Memory B cell (primary cell): ENCODE measurements around the gene TRIP11.

Source experiments
- ATAC-seq: fragments of 150-1000 bp; cut with Tn5 transposase; 2 replicates; pipeline ENCODE4 v1.10.0; 2021; ENCODE audit warnings: low read depth, mild to moderate bottlenecking, moderate library complexity
- DNase-seq, 2 donors: peaks; one replicate each; pipeline ENCODE4 v3.0.0; 2022; ENCODE audit warnings: low spot score in 2 of 2
- H3K27ac Mint-ChIP-seq: one replicate; pipeline ENCODE4 v1.8.0; 2022; ENCODE audit warnings: mild to moderate bottlenecking, moderate library complexity, mixed read lengths
- H3K27me3 Mint-ChIP-seq: one replicate; pipeline ENCODE4 v1.8.0; 2022; ENCODE audit warnings: mixed read lengths
- H3K36me3 Mint-ChIP-seq: one replicate; pipeline ENCODE4 v1.8.0; 2022; ENCODE audit warnings: mild to moderate bottlenecking, mixed read lengths
- H3K4me1 Mint-ChIP-seq: one replicate; pipeline ENCODE4 v1.8.0; 2022; ENCODE audit warnings: mixed read lengths
- H3K4me3 Mint-ChIP-seq: one replicate; pipeline ENCODE4 v1.8.0; 2022; ENCODE audit warnings: mild to moderate bottlenecking, moderate library complexity, mixed read lengths
- H3K9me3 Mint-ChIP-seq: one replicate; pipeline ENCODE4 v1.8.0; 2022; ENCODE audit warnings: mixed read lengths

Gene TRIP11

DNA sequence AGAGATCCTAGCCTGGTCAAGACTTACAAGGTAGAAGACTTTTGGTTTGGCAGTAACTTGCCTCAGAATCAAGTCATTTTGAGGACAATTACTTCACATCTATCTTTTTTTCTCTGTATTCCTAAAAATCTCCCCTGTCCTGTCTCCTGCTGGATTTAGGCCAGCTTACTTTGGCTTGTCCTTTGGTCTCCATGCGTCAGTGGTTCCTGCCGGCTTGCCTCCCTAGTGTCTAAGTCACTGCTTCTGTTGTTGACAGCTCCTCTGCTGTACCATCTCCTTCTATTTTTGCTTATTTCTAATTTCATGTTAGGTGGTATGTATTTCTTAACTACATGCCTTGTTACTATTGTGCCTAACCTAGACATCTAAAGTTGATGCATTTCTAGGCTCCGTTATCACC is 52.7 kb downstream of the TRIP11 start:
- DNase-seq (no peak), ATAC-seq (no peak)
- Mint-ChIP-seq H3K9me3 (no peaks in the 10 kb centered on the region), H3K36me3 (peaks cover 42% of the 10 kb centered on the region), H3K4me1 (peaks cover 6% of the 10 kb centered on the region), H3K4me3 (no peak overlapping the region), H3K27me3 (no peaks in the 10 kb centered on the region), H3K27ac (no peak overlapping the region)

DNA sequence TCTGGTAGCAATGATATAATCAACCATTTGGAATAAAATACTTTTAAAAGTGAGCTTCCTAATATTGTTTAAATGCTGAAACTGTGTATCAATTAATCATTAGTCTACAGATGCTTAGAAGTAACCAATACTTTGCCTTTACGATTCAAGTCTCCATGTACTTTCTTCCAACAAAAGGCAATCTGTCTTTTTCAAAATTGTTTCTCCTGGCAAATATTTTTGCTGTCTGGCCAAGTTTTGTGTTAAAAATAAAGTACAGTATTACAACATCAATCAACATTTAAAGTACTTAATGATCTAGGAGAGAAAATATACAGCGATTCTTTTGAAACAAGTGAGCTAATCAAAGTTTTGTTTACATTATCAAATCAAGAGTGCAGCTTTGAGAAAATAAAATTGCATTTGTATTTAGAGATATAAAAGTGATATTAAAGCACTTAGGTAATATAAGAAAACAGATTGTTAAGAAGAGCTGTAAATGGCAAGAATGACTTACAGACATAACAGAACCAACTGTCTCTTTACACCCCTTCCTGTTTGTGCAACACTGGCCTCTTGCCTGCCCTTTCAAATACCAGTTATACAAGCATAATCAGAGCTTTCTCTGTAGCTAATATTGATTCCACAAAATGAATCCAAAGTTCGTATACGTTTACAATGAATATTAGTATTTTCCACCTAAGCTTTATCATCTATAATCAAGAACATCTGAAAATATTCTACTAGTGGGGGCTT is 54.2 kb downstream of the TRIP11 start:
- Mint-ChIP-seq H3K9me3 (no peaks in the 10 kb centered on the region), H3K27ac (no peak overlapping the region), H3K36me3 (peaks cover 38% of the 10 kb centered on the region), H3K4me3 (no peak overlapping the region), H3K27me3 (no peaks in the 10 kb centered on the region), H3K4me1 (peaks cover 6% of the 10 kb centered on the region)
- no peak for ATAC-seq
- DNase-seq, result no peak

DNA sequence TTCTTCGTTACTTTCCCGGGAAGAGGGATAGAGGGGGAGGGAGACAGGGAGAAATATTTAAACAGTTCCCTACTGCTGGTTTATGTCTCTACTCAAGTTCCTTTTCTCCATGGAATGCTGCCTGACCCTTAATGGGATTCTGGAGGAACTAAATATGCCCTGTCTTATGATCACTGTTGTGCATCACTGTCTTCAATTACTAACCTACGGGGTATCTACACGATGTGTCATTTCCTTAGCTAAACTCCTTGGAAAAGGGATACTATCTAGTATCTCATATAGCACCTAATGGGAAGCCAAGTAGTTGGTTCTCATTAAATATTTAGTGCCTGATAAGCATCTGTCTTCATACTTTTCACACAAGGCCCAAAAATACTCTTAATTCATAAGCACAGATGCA is 54.9 kb downstream of the TRIP11 start:
- ATAC-seq (no peak), DNase-seq (no peak)
- H3K4me1 Mint-ChIP-seq, result peaks cover 6% of the 10 kb centered on the region
- H3K27me3 Mint-ChIP-seq, result no peaks in the 10 kb centered on the region
- no peak overlapping the region for H3K4me3 Mint-ChIP-seq
- H3K9me3 Mint-ChIP-seq, result no peaks in the 10 kb centered on the region
- no peak overlapping the region for H3K27ac Mint-ChIP-seq
- H3K36me3 Mint-ChIP-seq, result peaks cover 40% of the 10 kb centered on the region

DNA sequence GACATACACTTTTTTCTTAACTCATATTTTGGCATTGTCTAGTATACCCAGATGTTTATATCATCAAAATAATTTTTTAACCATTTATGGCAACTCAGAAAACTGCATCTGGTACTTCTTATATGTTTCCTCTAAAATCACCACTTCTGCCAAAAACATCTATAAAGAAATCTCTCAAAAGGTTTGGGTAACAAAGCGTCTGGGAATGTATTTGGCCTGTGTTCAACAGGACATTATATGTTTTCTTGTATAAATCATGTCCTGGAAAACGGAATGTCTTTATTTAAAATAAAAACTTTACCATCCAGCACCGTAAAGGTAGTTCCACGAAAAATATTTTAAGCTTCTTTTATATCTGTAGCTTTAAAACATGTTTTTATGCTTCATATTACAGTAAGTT is 56.3 kb downstream of the TRIP11 start:
- Mint-ChIP-seq H3K27ac (no peak overlapping the region), H3K27me3 (no peaks in the 10 kb centered on the region), H3K9me3 (no peaks in the 10 kb centered on the region), H3K36me3 (peaks cover 36% of the 10 kb centered on the region), H3K4me1 (peaks cover under 1% of the 10 kb centered on the region), H3K4me3 (no peak overlapping the region)
- DNase-seq (no peak), ATAC-seq (no peak)

DNA sequence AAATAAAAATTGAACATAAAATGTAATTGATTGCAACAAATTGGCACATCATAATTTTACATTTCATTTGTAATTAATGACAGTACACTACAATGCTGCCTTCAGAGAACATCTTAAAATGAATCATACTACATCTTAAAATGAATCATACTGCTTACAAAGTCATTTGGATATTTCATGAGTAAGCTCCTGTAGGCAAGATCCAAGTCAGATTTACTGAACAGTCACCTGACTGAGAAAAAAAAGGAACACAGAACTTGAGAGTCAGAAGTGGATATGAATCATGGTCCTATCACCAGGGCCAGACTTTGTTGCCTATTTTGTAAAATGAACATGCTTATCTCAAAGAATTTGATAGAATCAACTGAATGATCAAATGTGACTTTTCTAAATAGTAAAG is 59.7 kb downstream of the TRIP11 start:
- ATAC-seq, result no peak
- no peak for DNase-seq

DNA sequence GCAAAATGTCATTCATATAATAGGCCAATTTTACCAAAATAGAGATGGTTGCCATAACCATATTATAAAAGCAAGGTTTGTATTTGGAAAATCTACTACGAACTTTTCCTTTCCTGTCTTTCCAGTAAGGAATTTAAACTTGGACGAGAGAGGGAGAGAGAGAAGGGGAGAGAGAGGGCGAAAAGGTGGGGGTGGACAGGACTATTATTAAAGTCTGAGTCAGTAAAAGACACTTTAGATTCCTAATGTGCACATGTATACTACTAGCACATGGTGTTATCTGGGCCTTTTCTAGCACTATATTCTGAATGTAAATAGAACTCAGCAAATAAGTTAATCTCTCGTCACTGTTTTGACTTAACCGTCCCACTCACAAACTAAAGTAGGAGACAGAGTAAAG is 62.0 kb downstream of the TRIP11 start:
- Mint-ChIP-seq H3K4me3 (no peak overlapping the region), H3K4me1 (no peaks in the 10 kb centered on the region), H3K27ac (no peak overlapping the region), H3K36me3 (peaks cover 30% of the 10 kb centered on the region), H3K27me3 (no peaks in the 10 kb centered on the region), H3K9me3 (no peaks in the 10 kb centered on the region)
- ATAC-seq, result no peak
- DNase-seq, result no peak

More for the DNA sequence above, 59.7 kb downstream of the TRIP11 start:
- Mint-ChIP-seq H3K4me1 (no peaks in the 10 kb centered on the region), H3K4me3 (no peak overlapping the region), H3K36me3 (peaks cover 34% of the 10 kb centered on the region), H3K27ac (peak overlapping the region; percentile 8), H3K9me3 (no peaks in the 10 kb centered on the region), H3K27me3 (no peaks in the 10 kb centered on the region)

DNA sequence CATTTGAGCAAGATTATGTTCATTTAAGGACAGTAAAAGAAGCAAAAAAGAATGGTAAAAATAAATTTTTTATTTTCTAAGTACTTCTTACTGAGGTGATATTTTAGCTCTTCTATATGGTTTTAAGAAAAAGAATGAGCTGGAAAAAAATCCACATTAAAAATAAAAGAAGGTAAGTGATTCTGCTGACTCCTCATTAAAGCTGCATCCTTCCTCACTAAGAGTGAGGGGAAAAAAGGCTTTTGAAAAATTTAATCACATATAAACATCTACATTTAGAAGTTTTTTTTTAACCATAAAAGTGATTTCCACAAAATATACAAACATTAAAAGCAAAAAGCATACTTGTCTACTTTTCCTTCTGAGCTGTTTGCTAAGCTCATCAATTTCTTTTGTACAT is 64.1 kb downstream of the TRIP11 start:
- peaks cover 33% of the 10 kb centered on the region for H3K36me3 Mint-ChIP-seq
- H3K9me3 Mint-ChIP-seq, result no peaks in the 10 kb centered on the region
- no peak overlapping the region for H3K27ac Mint-ChIP-seq
- H3K4me3 Mint-ChIP-seq, result no peak overlapping the region
- no peak for ATAC-seq
- no peaks in the 10 kb centered on the region for H3K27me3 Mint-ChIP-seq
- no peak for DNase-seq
- no peaks in the 10 kb centered on the region for H3K4me1 Mint-ChIP-seq

DNA sequence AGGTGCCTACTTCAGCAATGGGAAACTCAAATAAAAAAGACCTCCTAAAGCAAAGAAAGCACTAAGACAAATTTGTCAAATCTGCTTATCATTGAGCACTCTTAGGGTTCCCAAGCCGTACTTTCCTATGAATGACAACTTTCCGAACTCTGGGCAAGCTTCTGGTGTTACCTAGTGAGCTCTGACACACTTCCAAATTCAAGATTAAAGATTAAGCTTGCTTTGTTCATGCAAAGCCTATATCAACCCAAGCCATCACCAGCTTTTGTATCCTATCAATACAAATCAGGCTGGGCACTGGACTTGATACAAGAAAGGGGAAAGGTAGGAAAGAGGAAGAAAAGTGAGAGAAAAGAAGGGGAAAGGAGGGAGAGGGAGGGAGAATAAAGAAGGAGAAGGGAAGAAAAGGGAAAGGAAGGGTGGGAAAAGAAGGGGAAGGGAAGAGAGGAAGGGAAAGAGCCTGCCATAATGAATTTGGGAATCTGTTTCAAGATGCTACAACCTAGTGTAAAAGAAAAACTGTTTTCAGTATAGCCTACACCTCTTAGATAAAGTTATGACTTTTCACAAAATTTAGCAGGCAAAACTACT is 68.6 kb downstream of the TRIP11 start:
- Mint-ChIP-seq H3K27me3 (no peaks in the 10 kb centered on the region), H3K27ac (no peak overlapping the region)
- no peak for ATAC-seq

DNA sequence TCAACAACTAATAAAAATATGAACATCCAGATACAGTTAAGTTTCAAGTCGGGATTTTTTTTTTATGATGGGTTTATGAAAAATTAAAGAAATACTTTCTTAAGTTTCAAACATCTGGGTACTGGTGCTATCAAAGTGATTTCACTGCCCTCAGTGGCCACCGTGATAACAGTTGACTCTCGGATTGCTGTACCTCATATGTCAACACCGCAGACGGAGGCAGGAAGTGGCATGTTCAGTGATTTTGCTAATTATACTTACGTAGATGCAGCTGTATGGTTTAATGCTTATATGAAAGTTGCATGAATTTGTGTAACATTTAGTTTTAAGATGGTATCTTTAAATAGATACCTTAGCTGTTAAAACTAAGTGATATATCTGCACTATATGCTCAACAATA is 71.6 kb downstream of the TRIP11 start:
- DNase-seq, result no peak
- H3K27ac Mint-ChIP-seq, result peak overlapping the region; percentile 49
- ATAC-seq, result peak; percentile 67

More for the DNA sequence above, 68.6 kb downstream of the TRIP11 start:
- DNase-seq, result no peak
- Mint-ChIP-seq H3K36me3 (peaks cover 30% of the 10 kb centered on the region), H3K4me1 (peaks cover 4% of the 10 kb centered on the region), H3K4me3 (no peak overlapping the region), H3K9me3 (no peaks in the 10 kb centered on the region)

DNA sequence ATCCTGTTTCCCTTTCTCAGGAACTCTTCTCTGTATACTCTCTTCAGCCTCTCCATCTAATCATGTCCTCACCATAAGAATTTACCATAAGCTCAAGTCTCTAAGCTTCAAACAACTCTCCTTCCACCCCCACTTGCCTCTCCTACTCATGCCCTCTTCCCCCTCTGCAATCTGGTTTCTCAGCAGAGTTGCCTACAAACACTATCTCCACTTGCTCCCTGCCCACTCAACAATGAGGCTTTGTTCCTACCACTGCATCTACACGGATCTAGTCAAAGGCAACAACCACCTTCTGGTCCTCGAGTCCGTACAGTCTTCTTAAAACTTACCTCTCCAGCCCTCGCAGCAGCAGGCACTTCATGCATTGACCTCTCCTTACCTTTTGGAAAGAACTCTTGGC is 75.1 kb downstream of the TRIP11 start:
- no peak overlapping the region for H3K4me3 Mint-ChIP-seq
- no peaks in the 10 kb centered on the region for H3K9me3 Mint-ChIP-seq
- peaks cover 4% of the 10 kb centered on the region for H3K4me1 Mint-ChIP-seq
- peaks cover 9% of the 10 kb centered on the region for H3K36me3 Mint-ChIP-seq
- ATAC-seq (no peak), DNase-seq (no peak)
- H3K27me3 Mint-ChIP-seq, result no peaks in the 10 kb centered on the region
- no peak overlapping the region for H3K27ac Mint-ChIP-seq

More for the DNA sequence above, 71.6 kb downstream of the TRIP11 start:
- peaks cover 20% of the 10 kb centered on the region for H3K36me3 Mint-ChIP-seq
- H3K4me3 Mint-ChIP-seq, result no peak overlapping the region
- H3K9me3 Mint-ChIP-seq, result no peaks in the 10 kb centered on the region
- H3K4me1 Mint-ChIP-seq, result peaks cover 4% of the 10 kb centered on the region
- H3K27me3 Mint-ChIP-seq, result no peaks in the 10 kb centered on the region

DNA sequence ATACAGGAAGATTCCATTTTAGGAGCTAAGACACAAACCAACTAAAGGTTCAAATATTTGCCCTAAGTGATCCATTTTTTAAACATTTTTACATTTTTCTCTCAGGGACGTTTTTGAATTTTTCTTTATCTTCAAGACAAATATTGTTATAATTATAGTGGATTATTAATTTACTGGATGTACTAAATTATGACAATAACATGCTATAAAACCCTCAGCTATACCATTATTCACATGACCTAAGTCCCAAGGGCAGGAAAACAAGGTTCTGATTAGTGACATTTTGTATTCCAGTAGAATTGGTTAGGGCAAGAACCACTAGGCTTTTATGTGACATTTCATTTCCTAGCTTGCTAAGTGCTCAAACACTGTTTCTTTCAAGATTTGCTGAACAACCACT is 75.8 kb downstream of the TRIP11 start:
- Mint-ChIP-seq H3K27ac (no peak overlapping the region), H3K36me3 (peaks cover 9% of the 10 kb centered on the region), H3K27me3 (no peaks in the 10 kb centered on the region)

DNA sequence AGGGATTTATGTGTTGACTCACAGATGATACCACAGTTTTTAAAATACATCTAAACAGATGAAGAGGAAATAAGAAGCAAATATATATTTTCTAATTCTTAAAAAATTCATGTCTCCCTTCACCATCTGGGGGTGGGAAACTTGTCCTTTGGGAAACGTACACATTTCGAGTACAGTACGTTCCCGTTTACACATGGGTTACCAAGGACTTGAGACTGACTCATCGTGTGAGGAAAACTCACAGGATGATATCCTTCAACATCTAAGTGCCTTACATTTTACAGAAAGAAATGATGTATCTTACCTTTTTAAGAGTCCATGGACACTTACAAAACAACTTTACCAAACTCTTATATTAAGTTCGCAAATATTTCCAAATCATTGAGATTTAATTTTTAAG is 76.4 kb downstream of the TRIP11 start:
- Mint-ChIP-seq H3K4me1 (peaks cover under 1% of the 10 kb centered on the region), H3K36me3 (peaks cover 3% of the 10 kb centered on the region), H3K27ac (no peak overlapping the region), H3K4me3 (no peak overlapping the region), H3K9me3 (no peaks in the 10 kb centered on the region), H3K27me3 (no peaks in the 10 kb centered on the region)
- no peak for DNase-seq
- ATAC-seq, result no peak

More for the DNA sequence above, 75.8 kb downstream of the TRIP11 start:
- no peak for ATAC-seq
- no peaks in the 10 kb centered on the region for H3K9me3 Mint-ChIP-seq
- H3K4me3 Mint-ChIP-seq, result no peak overlapping the region
- peaks cover 4% of the 10 kb centered on the region for H3K4me1 Mint-ChIP-seq
- DNase-seq, result no peak

DNA sequence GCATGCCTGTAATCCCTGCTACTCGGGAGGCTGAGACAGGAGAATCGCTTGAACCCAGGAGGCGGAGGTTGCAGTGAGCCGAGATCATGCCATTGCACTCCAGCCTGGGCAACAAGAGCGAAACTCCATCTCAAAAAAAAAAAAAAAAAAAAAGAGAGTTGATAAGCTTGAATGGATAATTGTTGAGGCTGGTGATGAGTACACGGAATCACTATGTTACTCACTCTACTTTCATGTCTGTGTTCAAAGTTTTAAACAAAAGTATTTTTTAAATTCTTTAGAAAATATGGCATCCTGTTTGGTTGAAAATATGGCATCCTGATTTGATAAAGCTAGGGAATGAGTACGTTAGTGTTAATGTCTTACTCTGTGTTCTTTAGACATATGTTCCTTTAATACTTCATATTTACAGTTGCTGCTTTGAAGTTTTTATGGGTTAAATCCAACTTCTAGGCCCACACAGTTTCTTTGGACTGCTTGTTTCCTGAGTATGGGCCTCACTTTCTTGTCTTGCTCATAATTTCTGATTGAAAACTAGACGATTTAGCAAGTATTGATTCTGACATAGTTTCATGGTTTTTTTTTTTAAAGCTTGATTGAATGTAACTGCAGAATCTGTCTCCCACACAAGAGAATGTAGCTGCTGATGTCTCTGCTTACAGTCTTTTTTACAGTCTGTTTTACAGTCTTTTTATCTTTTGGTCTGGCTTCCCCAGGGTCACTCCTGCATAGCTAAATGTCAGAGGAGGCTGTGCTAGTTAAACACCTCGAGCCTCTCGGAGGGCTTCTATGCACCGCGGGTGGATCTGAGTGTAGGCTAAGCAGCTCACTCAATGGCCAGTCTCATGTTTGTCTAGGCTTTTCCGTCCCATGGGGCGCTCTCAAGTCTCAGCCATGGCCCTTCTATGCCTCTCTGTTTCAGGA is 78.3 kb downstream of the TRIP11 start:
- H3K4me1 Mint-ChIP-seq, result no peaks in the 10 kb centered on the region
- no peak for ATAC-seq
- DNase-seq, result no peak
- H3K9me3 Mint-ChIP-seq, result no peaks in the 10 kb centered on the region
- H3K27ac Mint-ChIP-seq, result no peak overlapping the region
- H3K27me3 Mint-ChIP-seq, result peaks cover 4% of the 10 kb centered on the region
- H3K4me3 Mint-ChIP-seq, result no peak overlapping the region
- H3K36me3 Mint-ChIP-seq, result no peaks in the 10 kb centered on the region

DNA sequence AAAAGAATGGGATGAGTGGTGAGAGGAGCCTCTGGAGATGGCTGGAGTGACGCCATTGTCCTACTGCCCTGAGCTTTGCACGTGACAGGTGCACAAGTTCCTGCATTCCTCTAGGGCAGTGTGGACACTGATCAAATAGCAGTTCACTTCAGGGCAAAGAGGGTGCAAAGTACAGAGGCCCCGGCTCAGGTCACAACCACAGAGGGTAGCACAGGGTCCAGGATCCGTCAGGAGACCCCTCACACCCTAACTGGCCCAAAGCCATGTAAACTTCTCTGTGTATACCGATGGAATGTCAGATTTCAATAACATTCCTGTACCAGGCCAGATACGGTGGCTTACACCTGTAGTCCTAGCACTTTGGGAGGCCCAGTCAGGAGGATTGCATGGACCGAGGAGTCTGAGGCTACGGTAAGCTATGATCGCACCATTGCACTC is 82.0 kb downstream of the TRIP11 start:
- no peak overlapping the region for H3K27ac Mint-ChIP-seq
- H3K4me3 Mint-ChIP-seq, result no peak overlapping the region
- peaks cover 11% of the 10 kb centered on the region for H3K27me3 Mint-ChIP-seq
- H3K9me3 Mint-ChIP-seq, result no peaks in the 10 kb centered on the region
- DNase-seq (no peak), ATAC-seq (no peak)
- H3K36me3 Mint-ChIP-seq, result no peaks in the 10 kb centered on the region
- H3K4me1 Mint-ChIP-seq, result no peaks in the 10 kb centered on the region
